K562 (cell line): Measurements from ENCODE around the gene ERLIN1. TPM values are rescaled to one million over a fixed set of nuclear protein-coding genes. Genes with fewer than 3 reads are reported as not detected.

ENCODE experiments used
- BRD9 ChIP-seq: fragments of 450-650 bp; IDR thresholded peaks from 2 replicates; pipeline ENCODE4 v1.6.1; 2018; ENCODE audit warnings: low read depth; ENCODE audit not compliant: partially characterized antibody
- DNMT1 ChIP-seq: fragments of 450-650 bp; IDR thresholded peaks from 2 replicates; pipeline ENCODE4 v1.6.1; 2016; ENCODE audit warnings: antibody characterized with exemption, mild to moderate bottlenecking
- EP300 ChIP-seq: IDR thresholded peaks from 2 replicates; pipeline ENCODE4 v1.6.1; 2012; ENCODE audit warnings: low read length, improper control_type of control experiment
- ETV6 ChIP-seq, 3 experiments: fragments of 150-350 bp in 1 of 3; sonication (generic) in 1 of 3; formaldehyde crosslinking in 1 of 3; IDR thresholded peaks; 2 replicates each; pipeline versions ENCODE4 v1.6.1 to v1.8.0; 2014 to 2022; ENCODE audit warnings: borderline replicate concordance in 2 of 3, low read depth in 2 of 3, antibody characterized with exemption in 1 of 3, low read length in 1 of 3, mild to moderate bottlenecking in 1 of 3, missing genetic modification reagents in 1 of 3
- EWSR1 ChIP-seq: fragments of 450-650 bp; IDR thresholded peaks from 2 replicates; pipeline ENCODE4 v1.6.1; 2018; ENCODE audit warnings: borderline replicate concordance, mild to moderate bottlenecking, low read depth, moderate library complexity; ENCODE audit not compliant: partially characterized antibody
- HSF4 ChIP-seq: fragments of 250-450 bp; sonication (Bioruptor Pico); IDR thresholded peaks from 2 replicates; pipeline ENCODE4 v2.1.2; 2022; ENCODE audit warnings: mild to moderate bottlenecking, moderate library complexity, borderline replicate concordance
- ID3 ChIP-seq, 2 experiments: fragments of 250-450 bp in 1 of 2; fragments of 450-650 bp in 1 of 2; sonication (Bioruptor Pico) in 1 of 2; IDR thresholded peaks; 2 replicates each; pipeline versions ENCODE4 v1.6.1 to v1.8.0; 2016 to 2021; ENCODE audit warnings: mild to moderate bottlenecking in 2 of 2, moderate library complexity in 2 of 2, missing compliant biosample characterization in 1 of 2, missing genetic modification characterization in 1 of 2
- KDM1A ChIP-seq, 2 experiments: fragments of 450-650 bp; IDR thresholded peaks; 2 replicates each; pipeline ENCODE4 v1.6.1; 2016; ENCODE audit warnings: mild to moderate bottlenecking in 2 of 2
- MCM7 ChIP-seq, 2 experiments: fragments of 450-650 bp; IDR thresholded peaks; 2 replicates each; pipeline ENCODE4 v1.6.1; 2016 to 2018
- MED1 ChIP-seq: sonication (generic); formaldehyde crosslinking; IDR thresholded peaks from 2 replicates; pipeline ENCODE4 v1.8.1; 2023; ENCODE audit warnings: missing genetic modification reagents, borderline replicate concordance
- MYNN ChIP-seq, 2 experiments: sonication (generic); formaldehyde crosslinking in 1 of 2; IDR thresholded peaks; 2 replicates each; pipeline versions ENCODE4 v1.5.0 to v1.6.1; 2016 to 2020; ENCODE audit warnings: antibody characterized with exemption in 1 of 2, missing genetic modification reagents in 1 of 2
- POLR3A ChIP-seq: IDR thresholded peaks from 2 replicates; pipeline ENCODE4 v1.6.1; 2011; ENCODE audit warnings: borderline replicate concordance, mild to moderate bottlenecking, moderate library complexity; ENCODE audit not compliant: insufficient read length, insufficient read depth; ENCODE audit errors: extremely low read depth
- PURB ChIP-seq: sonication (generic); formaldehyde crosslinking; IDR thresholded peaks from 2 replicates; pipeline ENCODE4 v1.9.0; 2021; ENCODE audit warnings: low read depth, mild to moderate bottlenecking, missing genetic modification reagents
- SOX6 ChIP-seq: fragments of 450-650 bp; IDR thresholded peaks from 2 replicates; pipeline ENCODE4 v1.6.1; 2014; ENCODE audit warnings: mild to moderate bottlenecking
- SPI1 ChIP-seq: IDR thresholded peaks from 2 replicates; pipeline ENCODE4 v1.6.1; 2011; ENCODE audit warnings: low read depth, low read length, control low read depth, borderline replicate concordance
- TEAD2 ChIP-seq: fragments of 450-650 bp; IDR thresholded peaks from 2 replicates; pipeline ENCODE4 v1.6.1; 2016; ENCODE audit warnings: missing genetic modification characterization, control low read depth, missing compliant biosample characterization
- TRIM24 ChIP-seq, 2 experiments: fragments of 450-650 bp; IDR thresholded peaks; 2 replicates each; pipeline ENCODE4 v1.6.1; 2016
- ZBTB1 ChIP-seq: sonication (generic); formaldehyde crosslinking; IDR thresholded peaks from 2 replicates; pipeline ENCODE4 v1.8.1; 2023; ENCODE audit warnings: missing genetic modification reagents, low read depth, mild to moderate bottlenecking, borderline replicate concordance
- ZNF830 ChIP-seq: fragments of 250-450 bp; sonication (Bioruptor Pico); IDR thresholded peaks from 2 replicates; pipeline ENCODE4 v1.5.0; 2021; ENCODE audit warnings: mild to moderate bottlenecking
- polyA plus RNA-seq, 8 experiments: library from polyadenylated mRNA; depleted of rRNA in 4 of 8; stranded (reverse) in 5 of 8; unstranded in 3 of 8; fragments of >200 nt; fragmentation: Nextera tagmentation in 2 of 8; fragmentation: Illumina TruSeq in 1 of 8; extraction: Ambion mirVana in 2 of 8; extraction: Trizol in 1 of 8; gene quantifications; 2 replicates each; pipeline versions ENCODE4 v1.2.1 to v1.2.3, GENCODE V29; 2011 to 2014; ENCODE audit warnings: inconsistent platforms in 1 of 8, missing spikeins in 1 of 8
- total RNA-seq, 7 experiments: library from RNA; depleted of rRNA in 6 of 7; stranded (reverse); fragments of >200 nt in 6 of 7; fragmentation: Illumina TruSeq in 2 of 7; extraction: Trizol in 2 of 7; gene quantifications; 2 replicates each; pipeline versions ENCODE4 v1.2.1 to v1.2.3, GENCODE V29; 2011 to 2021; ENCODE audit warnings: low replicate concordance in 1 of 7
- TF ChIP-seq, protein P1 (sequence below): IDR thresholded peaks from 2 replicates; pipeline ENCODE4 v1.6.1; 2011; ENCODE audit not compliant: insufficient read length; ENCODE audit errors: extremely low read depth
- TF ChIP-seq, protein P2 (sequence below): fragments of 450-650 bp; formaldehyde crosslinking; conservative IDR thresholded peaks from 2 replicates; pipeline ENCODE4 v1.4.0; 2022; ENCODE audit warnings: mild to moderate bottlenecking, missing genetic modification characterization
- TF ChIP-seq, protein P3 (sequence below), 3 experiments: fragments of 200-800 bp in 1 of 3; fragments of 250-450 bp in 1 of 3; fragments of 450-650 bp in 1 of 3; sonication (Bioruptor Pico) in 1 of 3; sonication (Bioruptor generic) in 1 of 3; formaldehyde crosslinking in 1 of 3; IDR thresholded peaks; 2 replicates each; pipeline versions ENCODE4 v1.6.1 to v1.8.0; 2016 to 2022; ENCODE audit warnings: mild to moderate bottlenecking in 2 of 3, missing genetic modification characterization in 2 of 3, missing compliant biosample characterization in 1 of 3, moderate library complexity in 1 of 3

Gene ERLIN1
- total and polyA plus RNA-seq, 9 of the 15 experiments (the other 6 are each of a cell fraction or from before 2014, with no cell fraction given) = 9.8 to 26.8 (median 15.5) TPM

DNA sequence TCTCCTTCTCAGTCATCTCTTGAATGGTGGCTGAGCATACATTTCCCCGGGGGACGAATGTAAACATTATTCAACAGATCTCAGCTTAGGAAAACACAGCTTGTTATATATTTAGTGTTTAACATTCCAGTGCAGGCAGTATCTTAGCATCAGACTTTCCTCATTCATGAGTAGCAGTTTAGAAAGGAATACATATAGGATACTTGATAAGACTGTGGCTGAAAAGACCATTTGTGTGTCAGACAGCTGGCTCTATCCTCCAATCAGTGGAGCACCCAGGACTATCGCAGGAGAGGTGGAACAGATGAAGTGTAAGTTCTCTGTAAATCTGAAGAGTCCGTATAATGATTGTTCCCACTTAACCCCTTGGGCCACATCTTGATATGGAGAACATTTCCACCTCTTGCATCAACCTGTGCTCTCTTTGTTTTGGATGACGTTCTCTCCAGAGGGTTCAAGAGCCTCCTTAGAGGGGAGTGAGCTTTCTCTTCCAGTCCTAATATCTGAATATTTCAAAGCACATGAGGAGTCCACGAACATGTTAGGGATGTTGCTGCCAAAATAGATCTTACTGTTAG, 34.0 kb downstream of the ERLIN1 start (continued):
- no peak for TF ChIP-seq DNMT1
- TF ChIP-seq PURB = no peak
- TF ChIP-seq TEAD2 (tag) = no peak
- no peak for TF ChIP-seq SPI1
- TF ChIP-seq, protein P1, sequence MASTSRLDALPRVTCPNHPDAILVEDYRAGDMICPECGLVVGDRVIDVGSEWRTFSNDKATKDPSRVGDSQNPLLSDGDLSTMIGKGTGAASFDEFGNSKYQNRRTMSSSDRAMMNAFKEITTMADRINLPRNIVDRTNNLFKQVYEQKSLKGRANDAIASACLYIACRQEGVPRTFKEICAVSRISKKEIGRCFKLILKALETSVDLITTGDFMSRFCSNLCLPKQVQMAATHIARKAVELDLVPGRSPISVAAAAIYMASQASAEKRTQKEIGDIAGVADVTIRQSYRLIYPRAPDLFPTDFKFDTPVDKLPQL = no peak
- peak; percentile 77; the same call in 1 of the 2 replicates for TF ChIP-seq SOX6
- peak; percentile 44; the same call in 1 of the 2 replicates for TF ChIP-seq EP300
- TF ChIP-seq MCM7 (IDR thresholded peaks at IDR 0.05) = no peak
- no peak for TF ChIP-seq POLR3A
- TF ChIP-seq EWSR1 = no peak
- TF ChIP-seq KDM1A (IDR thresholded peaks at IDR 0.05) = no peak
- no peak for TF ChIP-seq ZBTB1 (CRISPR knock-in tag)
- no peak for TF ChIP-seq ETV6 (IDR thresholded peaks at IDR 0.05; ENCODE audit: borderline replicate concordance in 1 of 2, low read depth in 2 of 2, low read length in 1 of 2)
- no peak for TF ChIP-seq ETV6 (CRISPR knock-in tag; IDR thresholded peaks at IDR 0.05; ENCODE audit: borderline replicate concordance)
- no peak for TF ChIP-seq BRD9
- TF ChIP-seq MYNN (IDR thresholded peaks at IDR 0.05) = no peak
- TF ChIP-seq MYNN (CRISPR knock-in tag; IDR thresholded peaks at IDR 0.05) = no peak
- TF ChIP-seq, protein P2, sequence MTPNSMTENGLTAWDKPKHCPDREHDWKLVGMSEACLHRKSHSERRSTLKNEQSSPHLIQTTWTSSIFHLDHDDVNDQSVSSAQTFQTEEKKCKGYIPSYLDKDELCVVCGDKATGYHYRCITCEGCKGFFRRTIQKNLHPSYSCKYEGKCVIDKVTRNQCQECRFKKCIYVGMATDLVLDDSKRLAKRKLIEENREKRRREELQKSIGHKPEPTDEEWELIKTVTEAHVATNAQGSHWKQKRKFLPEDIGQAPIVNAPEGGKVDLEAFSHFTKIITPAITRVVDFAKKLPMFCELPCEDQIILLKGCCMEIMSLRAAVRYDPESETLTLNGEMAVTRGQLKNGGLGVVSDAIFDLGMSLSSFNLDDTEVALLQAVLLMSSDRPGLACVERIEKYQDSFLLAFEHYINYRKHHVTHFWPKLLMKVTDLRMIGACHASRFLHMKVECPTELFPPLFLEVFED (CRISPR knock-in tag) = no peak
- TF ChIP-seq, protein P3, sequence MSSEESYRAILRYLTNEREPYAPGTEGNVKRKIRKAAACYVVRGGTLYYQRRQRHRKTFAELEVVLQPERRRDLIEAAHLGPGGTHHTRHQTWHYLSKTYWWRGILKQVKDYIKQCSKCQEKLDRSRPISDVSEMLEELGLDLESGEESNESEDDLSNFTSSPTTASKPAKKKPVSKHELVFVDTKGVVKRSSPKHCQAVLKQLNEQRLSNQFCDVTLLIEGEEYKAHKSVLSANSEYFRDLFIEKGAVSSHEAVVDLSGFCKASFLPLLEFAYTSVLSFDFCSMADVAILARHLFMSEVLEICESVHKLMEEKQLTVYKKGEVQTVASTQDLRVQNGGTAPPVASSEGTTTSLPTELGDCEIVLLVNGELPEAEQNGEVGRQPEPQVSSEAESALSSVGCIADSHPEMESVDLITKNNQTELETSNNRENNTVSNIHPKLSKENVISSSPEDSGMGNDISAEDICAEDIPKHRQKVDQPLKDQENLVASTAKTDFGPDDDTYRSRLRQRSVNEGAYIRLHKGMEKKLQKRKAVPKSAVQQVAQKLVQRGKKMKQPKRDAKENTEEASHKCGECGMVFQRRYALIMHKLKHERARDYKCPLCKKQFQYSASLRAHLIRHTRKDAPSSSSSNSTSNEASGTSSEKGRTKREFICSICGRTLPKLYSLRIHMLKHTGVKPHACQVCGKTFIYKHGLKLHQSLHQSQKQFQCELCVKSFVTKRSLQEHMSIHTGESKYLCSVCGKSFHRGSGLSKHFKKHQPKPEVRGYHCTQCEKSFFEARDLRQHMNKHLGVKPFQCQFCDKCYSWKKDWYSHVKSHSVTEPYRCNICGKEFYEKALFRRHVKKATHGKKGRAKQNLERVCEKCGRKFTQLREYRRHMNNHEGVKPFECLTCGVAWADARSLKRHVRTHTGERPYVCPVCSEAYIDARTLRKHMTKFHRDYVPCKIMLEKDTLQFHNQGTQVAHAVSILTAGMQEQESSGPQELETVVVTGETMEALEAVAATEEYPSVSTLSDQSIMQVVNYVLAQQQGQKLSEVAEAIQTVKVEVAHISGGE (CRISPR knock-in tag; IDR thresholded peaks at IDR 0.05) = no peak
- TF ChIP-seq TRIM24 (IDR thresholded peaks at IDR 0.05) = peak in 1 of 2 experiments; percentile 47; a peak in 1 of 4 replicates
- TF ChIP-seq MED1 (CRISPR knock-in tag) = no peak
- no peak for TF ChIP-seq HSF4
- TF ChIP-seq ZNF830 = no peak
- TF ChIP-seq ID3 (CRISPR knock-in tag; IDR thresholded peaks at IDR 0.05) = no peak
- no peak for TF ChIP-seq ID3 (tag; IDR thresholded peaks at IDR 0.05)
